Stimulated activated naive CD8-positive, alpha-beta T cell treated with anti-CD3 and anti-CD28 coated beads, Interleukin-15, amount 100 ng/mL, for 72 hours (primary cell): ENCODE results near the gene PYCARD.
"Not testable (repeated sequence)": the region's sequence is repeated elsewhere in the genome, so short reads cannot be mapped to it uniquely, and the experiment has no call there.

Experiments
- ATAC-seq: fragments of 150-1000 bp; cut with Tn5 transposase; 2 replicates; pipeline ENCODE4 v1.10.0; 2021; ENCODE audit warnings: mild to moderate bottlenecking, moderate library complexity
- DNase-seq, 2 donors: peaks; one replicate each; pipeline ENCODE4 v3.0.0; 2021 to 2022
- H3K27ac Mint-ChIP-seq, 2 donors: one replicate each; pipeline ENCODE4 v1.8.0; 2022; ENCODE audit warnings: mild to moderate bottlenecking in 2 of 2, mixed read lengths in 2 of 2, moderate library complexity in 2 of 2
- H3K27me3 Mint-ChIP-seq: one replicate; pipeline ENCODE4 v1.8.0; 2022; ENCODE audit warnings: mixed read lengths
- H3K4me1 Mint-ChIP-seq: one replicate; pipeline ENCODE4 v1.8.0; 2022; ENCODE audit warnings: mild to moderate bottlenecking, mixed read lengths
- H3K4me3 Mint-ChIP-seq, 2 donors: one replicate each; pipeline ENCODE4 v1.8.0; 2022; ENCODE audit warnings: mild to moderate bottlenecking in 2 of 2, mixed read lengths in 2 of 2, moderate library complexity in 1 of 2
- H3K9me3 Mint-ChIP-seq, 2 donors: one replicate each; pipeline ENCODE4 v1.8.0; 2022; ENCODE audit warnings: mixed read lengths in 2 of 2

PYCARD gene

GRCh38 chr16:31186930-31187807 is 15.4 kb downstream of the PYCARD start:
- H3K4me3 Mint-ChIP-seq = peak overlapping the region; percentile 10 to 14
- no peak for ATAC-seq
- no peak for DNase-seq
- H3K9me3 Mint-ChIP-seq = no peaks in the 10 kb centered on the region
- no peaks in the 10 kb centered on the region for H3K27me3 Mint-ChIP-seq
- peak overlapping the region; percentile 70 to 96 for H3K27ac Mint-ChIP-seq
- peaks cover 100% of the 10 kb centered on the region for H3K4me1 Mint-ChIP-seq

DNA sequence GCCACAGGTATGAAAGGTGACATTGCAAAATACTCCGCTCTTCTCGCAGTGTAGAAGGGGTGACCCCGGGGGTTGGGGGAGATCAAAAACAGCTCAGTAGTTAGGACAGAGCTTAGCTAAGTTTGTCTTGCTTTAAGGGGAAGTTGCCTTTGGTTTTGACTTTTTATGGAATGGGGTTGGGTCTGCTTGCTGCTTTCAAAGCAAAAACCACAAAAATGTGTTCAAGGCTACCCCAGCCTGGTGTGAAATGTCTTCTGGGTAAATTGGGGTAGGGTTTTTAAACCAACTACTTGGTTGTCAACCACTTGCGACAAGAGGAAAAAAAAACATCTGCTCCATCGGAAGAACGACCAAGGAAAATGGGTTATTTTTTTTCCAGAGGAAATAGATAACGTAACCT is 16.4 kb downstream of the PYCARD start:
- H3K9me3 Mint-ChIP-seq = no peaks in the 10 kb centered on the region
- H3K4me1 Mint-ChIP-seq = peaks cover 98% of the 10 kb centered on the region
- H3K27me3 Mint-ChIP-seq = no peaks in the 10 kb centered on the region
- H3K4me3 Mint-ChIP-seq = peak overlapping the region; percentile 59 to 68
- H3K27ac Mint-ChIP-seq = peak overlapping the region; percentile 77 to 96
- ATAC-seq = no peak
- no peak for DNase-seq

DNA sequence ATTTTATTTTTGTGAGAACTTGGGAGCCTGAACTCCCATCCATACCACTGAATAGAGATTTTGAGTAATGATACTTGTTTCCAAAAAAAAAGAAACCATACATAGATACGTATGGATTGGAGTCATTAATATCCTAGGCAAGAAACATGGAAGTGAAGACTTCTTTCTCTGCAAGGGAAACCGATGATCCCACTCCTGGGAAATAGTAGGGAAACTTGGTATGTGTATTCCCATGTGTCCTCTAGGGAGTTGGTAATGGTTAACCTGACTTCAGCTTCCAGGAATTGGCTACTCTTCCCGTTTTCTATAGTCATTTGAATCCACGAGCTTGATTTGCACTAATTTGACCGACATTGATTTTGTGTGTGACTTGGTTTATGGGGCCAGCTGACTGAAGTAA is 17.2 kb downstream of the PYCARD start:
- Mint-ChIP-seq H3K4me3 (peak overlapping the region; percentile 68 to 69), H3K9me3 (no peaks in the 10 kb centered on the region), H3K27me3 (no peaks in the 10 kb centered on the region), H3K27ac (peak overlapping the region in 1 of 2 donors; percentile 100), H3K4me1 (peaks cover 98% of the 10 kb centered on the region)
- ATAC-seq (no peak), DNase-seq (no peak)

DNA sequence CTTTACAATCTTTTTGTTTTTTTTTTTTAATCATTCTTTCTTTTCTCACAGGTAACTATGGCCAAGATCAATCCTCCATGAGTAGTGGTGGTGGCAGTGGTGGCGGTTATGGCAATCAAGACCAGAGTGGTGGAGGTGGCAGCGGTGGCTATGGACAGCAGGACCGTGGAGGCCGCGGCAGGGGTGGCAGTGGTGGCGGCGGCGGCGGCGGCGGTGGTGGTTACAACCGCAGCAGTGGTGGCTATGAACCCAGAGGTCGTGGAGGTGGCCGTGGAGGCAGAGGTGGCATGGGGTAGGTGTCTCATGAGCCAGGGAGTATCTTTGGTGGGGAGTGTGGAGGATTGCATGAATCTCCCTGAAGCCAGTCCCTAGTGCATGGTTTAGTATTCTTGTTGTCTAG is 17.7 kb downstream of the PYCARD start:
- ATAC-seq (no peak), DNase-seq (no peak)
- peak overlapping the region; percentile 64 to 69 for H3K4me3 Mint-ChIP-seq
- H3K27ac Mint-ChIP-seq = peak overlapping the region; percentile 83 to 100
- no peaks in the 10 kb centered on the region for H3K27me3 Mint-ChIP-seq
- peaks cover 98% of the 10 kb centered on the region for H3K4me1 Mint-ChIP-seq
- no peaks in the 10 kb centered on the region for H3K9me3 Mint-ChIP-seq

GRCh38 chr16:31183432-31184428 is 18.8 kb downstream of the PYCARD start:
- Mint-ChIP-seq H3K4me1 (peaks cover 95% of the 10 kb centered on the region), H3K27ac (peak overlapping the region; percentile 55 to 100), H3K9me3 (no peaks in the 10 kb centered on the region), H3K27me3 (no peaks in the 10 kb centered on the region), H3K4me3 (peak overlapping the region; percentile 92)
- ATAC-seq (no peak), DNase-seq (no peak)

DNA sequence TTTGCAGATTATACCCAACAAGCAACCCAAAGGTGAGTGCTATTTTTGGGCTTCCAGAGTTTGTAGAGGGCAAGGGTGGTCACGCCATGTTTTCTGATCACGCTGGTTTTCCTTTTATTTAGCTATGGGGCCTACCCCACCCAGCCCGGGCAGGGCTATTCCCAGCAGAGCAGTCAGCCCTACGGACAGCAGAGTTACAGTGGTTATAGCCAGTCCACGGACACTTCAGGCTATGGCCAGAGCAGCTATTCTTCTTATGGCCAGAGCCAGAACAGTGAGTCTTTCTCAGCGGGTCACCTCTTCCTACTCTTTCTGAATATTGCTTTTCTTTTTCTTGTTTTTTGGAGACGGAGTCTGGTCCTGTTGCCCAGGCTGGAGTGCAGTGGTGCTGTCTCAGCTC is 20.2 kb downstream of the PYCARD start:
- Mint-ChIP-seq H3K4me3 (peak overlapping the region; percentile 92), H3K27me3 (no peaks in the 10 kb centered on the region), H3K9me3 (no peaks in the 10 kb centered on the region), H3K4me1 (peaks cover 91% of the 10 kb centered on the region), H3K27ac (peak overlapping the region; percentile 90 to 100)
- DNase-seq = no peak
- ATAC-seq = no peak

DNA sequence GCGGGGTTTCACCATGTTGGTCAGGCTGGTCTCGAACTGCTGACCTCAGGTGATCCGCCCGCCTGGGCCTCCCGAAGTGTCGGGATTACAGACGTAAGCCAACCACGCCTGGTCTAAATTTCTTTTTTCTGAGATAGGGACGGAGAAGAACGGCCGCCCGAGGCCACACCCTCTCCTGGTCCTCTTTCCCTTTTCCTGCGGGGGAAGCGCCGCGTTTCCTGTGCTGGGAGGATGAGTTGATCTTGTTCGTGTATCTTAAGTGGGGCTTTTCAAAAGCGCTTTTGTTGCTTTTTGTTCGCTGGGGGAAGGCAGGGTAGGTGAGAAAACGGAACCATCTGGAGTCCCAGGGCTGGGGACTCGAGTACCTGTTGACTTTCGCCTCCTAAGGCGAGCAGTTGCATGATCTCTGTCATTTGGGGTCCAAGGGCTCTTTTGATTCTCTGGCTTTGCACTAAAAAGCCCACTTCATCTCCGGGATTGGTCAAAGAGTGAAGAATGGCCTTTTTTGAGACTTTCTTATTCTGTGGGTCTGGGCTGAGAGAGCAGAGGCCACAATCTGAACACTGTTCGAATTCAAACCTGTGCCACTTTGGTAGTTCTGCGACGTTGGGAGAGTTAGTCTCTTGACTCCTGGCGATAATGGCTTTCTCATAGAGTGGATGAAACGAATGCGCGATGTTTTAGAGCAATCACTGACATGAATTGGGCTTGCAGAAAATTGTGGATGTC is 21.3 kb downstream of the PYCARD start:
- H3K9me3 Mint-ChIP-seq = no peaks in the 10 kb centered on the region
- peaks cover 88% of the 10 kb centered on the region for H3K4me1 Mint-ChIP-seq
- peak; percentile 5 for ATAC-seq
- peak; percentile 58 to 66 for DNase-seq
- H3K27ac Mint-ChIP-seq = peak overlapping the region; percentile 99 to 100
- no peaks in the 10 kb centered on the region for H3K27me3 Mint-ChIP-seq
- peak overlapping the region; percentile 92 for H3K4me3 Mint-ChIP-seq

GRCh38 chr16:31179747-31180459 is 22.7 kb downstream of the PYCARD start, which contains the start of gene FUS:
FUS (plus strand) TSS chr16:31180139; CDS start chr16:31180215, 76 bp downstream.
- DNase-seq = peak; percentile 94
- Mint-ChIP-seq H3K4me1 (peaks cover 74% of the 10 kb centered on the region), H3K4me3 (peak within 1 kb of the TSS; percentile 92), H3K27me3 (no peaks in the 10 kb centered on the region), H3K27ac (peak within 1 kb of the TSS; percentile 99 to 100), H3K9me3 (no peaks in the 10 kb centered on the region)
- ATAC-seq = peak; percentile 48

GRCh38 chr16:31179219-31179746 is 23.3 kb downstream of the PYCARD start:
- H3K9me3 Mint-ChIP-seq = no peaks in the 10 kb centered on the region
- peak overlapping the region; percentile 92 for H3K4me3 Mint-ChIP-seq
- H3K4me1 Mint-ChIP-seq = peaks cover 68% of the 10 kb centered on the region
- DNase-seq (no peak), ATAC-seq (peak; percentile 73)
- no peaks in the 10 kb centered on the region for H3K27me3 Mint-ChIP-seq
- H3K27ac Mint-ChIP-seq = peak overlapping the region; percentile 99 to 100

GRCh38 chr16:31177136-31177535 is 25.4 kb downstream of the PYCARD start:
- Mint-ChIP-seq H3K27ac (peak overlapping the region; percentile 69 to 91), H3K4me3 (peak overlapping the region; percentile 62 to 67), H3K4me1 (peaks cover 46% of the 10 kb centered on the region), H3K27me3 (no peaks in the 10 kb centered on the region), H3K9me3 (no peaks in the 10 kb centered on the region)
- DNase-seq (peak in 1 of 2 donors; percentile 69), ATAC-seq (peak; percentile 19)

- not testable (repeated sequence) for H3K4me3 Mint-ChIP-seq, H3K9me3 Mint-ChIP-seq, H3K4me1 Mint-ChIP-seq, H3K27me3 Mint-ChIP-seq, H3K27ac Mint-ChIP-seq, ATAC-seq, DNase-seq
Measured at GRCh38 chr16:31170048-31170447, 32.5 kb downstream of the PYCARD start.

DNA sequence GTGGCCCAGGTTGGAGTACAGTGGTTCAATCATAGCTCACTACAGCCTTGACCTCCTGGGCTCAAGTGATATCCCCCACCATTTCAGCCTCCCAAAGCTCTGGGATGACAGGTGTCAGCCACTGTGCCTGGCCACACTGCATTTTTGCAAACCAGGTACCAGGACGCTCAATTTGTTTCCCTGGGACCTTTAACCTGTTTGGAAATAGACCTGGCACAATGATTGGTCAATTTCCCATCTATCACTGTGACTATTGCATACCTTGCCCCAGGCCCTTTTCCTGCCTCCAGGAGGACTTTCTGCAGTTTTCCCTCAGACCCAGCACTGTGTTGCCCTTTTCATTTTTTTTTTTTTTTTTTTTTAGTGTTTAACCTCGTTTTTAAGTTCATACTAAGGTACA is 33.7 kb downstream of the PYCARD start:
- DNase-seq (no peak), ATAC-seq (no peak)
- Mint-ChIP-seq H3K4me1 (peaks cover 5% of the 10 kb centered on the region), H3K27ac (no peak overlapping the region), H3K27me3 (no peaks in the 10 kb centered on the region), H3K9me3 (no peaks in the 10 kb centered on the region), H3K4me3 (no peak overlapping the region)

- no peak overlapping the region for H3K4me3 Mint-ChIP-seq
- H3K27me3 Mint-ChIP-seq = no peaks in the 10 kb centered on the region
- peaks cover 5% of the 10 kb centered on the region for H3K4me1 Mint-ChIP-seq
- DNase-seq (no peak), ATAC-seq (no peak)
- no peaks in the 10 kb centered on the region for H3K9me3 Mint-ChIP-seq
- peak overlapping the region; percentile 34 to 80 for H3K27ac Mint-ChIP-seq
Measured at GRCh38 chr16:31167315-31167714, 35.2 kb downstream of the PYCARD start.

- peak overlapping the region in 1 of 2 donors; percentile 52 for H3K27ac Mint-ChIP-seq
- DNase-seq (no peak), ATAC-seq (no peak)
- peaks cover 10% of the 10 kb centered on the region for H3K4me1 Mint-ChIP-seq
- H3K27me3 Mint-ChIP-seq = no peaks in the 10 kb centered on the region
- no peaks in the 10 kb centered on the region for H3K9me3 Mint-ChIP-seq
- H3K4me3 Mint-ChIP-seq = peak overlapping the region; percentile 64 to 66
Measured at GRCh38 chr16:31157136-31157535, 45.4 kb downstream of the PYCARD start.
